GM19193 (cell line): ENCODE data around the gene NLGN1.

Source experiments
- POLR2A ChIP-seq: IDR thresholded peaks from 4 replicates; pipeline ENCODE4 v1.6.1; 2011; ENCODE audit not compliant: insufficient read depth, insufficient read length; ENCODE audit errors: extremely low read depth

NLGN1 gene

DNA sequence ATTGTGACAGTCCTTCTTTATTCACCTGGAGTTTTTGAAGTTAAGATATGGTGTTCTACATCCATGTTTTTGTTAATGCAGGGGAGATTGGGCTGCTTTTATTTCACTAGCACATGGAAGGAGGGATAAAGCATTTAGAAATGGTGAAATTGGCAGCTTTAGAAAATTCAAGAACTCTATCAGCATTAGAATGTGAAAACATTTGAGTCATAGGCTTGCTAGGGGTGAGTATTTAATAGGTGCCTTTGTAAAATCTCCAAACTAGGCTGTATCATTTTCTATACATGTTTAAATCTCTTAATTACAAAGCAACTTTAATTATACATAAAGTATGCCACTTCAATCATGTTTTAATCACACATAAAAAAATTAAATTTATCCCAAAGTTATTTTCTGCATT lies 12.9 kb downstream of the NLGN1 start:
- TF ChIP-seq POLR2A: no peak

DNA sequence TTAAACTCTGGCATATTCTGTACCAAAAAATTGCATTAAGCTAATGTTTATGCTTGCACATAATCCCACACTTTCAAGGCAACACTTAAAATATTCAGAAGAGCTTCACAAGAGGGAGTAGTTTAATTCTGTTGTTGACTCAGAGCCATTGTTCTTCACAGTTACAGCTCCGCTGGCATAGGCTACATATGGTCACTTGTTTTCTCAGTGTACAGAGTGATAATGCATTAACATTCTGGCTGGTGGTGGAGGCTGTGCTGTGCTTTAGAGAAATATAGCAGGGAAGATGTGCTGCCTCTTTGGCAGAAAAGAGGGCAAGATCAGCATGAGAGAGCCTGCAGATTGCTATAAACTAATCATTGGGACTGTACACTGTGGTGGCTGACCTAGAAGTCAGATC lies 13.3 kb downstream of the NLGN1 start:
- no peak for TF ChIP-seq POLR2A

DNA sequence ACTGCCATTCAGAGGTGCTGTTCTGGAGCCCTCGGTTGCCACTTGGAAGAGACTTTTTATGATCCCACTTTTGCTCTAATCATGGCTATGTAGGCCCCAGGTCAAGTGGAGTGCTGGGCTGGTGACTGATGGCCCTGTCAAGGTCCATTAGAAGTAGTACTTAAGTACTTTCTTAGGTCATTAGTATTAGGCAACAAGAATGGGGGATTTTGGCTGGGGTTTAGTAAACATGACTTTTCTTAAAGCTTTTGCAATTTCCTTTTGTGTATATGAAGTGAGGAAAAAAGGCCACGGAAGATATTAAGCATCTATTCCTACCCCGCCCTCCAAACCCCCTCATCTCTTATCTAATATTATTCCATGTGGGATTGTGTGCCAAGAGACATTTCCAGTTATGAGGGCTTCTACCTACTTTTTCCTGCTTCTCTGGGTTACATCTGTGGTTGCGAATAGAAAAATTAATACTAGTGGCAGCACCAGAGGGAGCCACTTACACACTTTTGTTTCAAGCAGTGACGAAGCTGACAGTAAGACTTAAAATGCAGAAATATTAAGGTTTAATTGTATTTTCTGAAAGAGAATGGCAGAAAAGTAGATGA lies 13.9 kb downstream of the NLGN1 start:
- no peak for TF ChIP-seq POLR2A

DNA sequence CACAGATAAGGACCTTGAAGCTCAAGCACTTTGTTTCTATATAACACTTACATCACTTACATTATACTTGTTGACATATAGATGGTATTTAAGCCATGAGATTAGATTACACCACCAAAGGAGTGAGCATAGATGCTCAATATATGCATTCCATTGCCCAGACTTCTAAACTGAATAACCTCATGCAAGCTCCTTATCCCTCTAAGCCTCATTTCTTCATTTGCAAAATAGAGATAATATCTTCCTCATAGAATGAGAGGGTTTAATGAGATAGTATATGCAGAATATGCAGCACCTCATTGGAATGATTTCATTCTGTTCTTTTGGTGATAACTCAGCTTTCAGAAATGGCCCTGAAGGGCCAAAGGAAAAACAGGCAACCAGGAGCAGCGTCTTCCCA lies 18.5 kb downstream of the NLGN1 start:
- no peak for TF ChIP-seq POLR2A

DNA sequence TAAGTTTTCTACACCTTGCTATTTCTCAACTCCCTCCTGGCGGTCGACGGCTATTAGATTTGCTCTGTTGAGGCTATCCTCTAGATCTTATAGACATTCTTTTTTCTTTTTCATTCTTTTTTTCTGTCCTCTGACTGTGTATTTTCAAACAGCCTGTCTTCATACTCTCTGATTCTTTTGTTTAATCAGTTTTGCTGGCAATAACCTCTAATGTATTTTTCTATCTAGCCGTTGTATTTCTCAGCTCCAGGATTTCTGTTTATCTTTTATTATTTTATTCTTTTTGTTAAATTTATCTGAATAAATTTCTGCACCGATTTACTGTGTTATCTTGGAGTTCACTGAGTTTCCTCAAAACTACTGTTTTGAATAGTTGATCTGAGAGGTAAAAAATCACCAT lies 31.5 kb downstream of the NLGN1 start:
- no peak for TF ChIP-seq POLR2A

DNA sequence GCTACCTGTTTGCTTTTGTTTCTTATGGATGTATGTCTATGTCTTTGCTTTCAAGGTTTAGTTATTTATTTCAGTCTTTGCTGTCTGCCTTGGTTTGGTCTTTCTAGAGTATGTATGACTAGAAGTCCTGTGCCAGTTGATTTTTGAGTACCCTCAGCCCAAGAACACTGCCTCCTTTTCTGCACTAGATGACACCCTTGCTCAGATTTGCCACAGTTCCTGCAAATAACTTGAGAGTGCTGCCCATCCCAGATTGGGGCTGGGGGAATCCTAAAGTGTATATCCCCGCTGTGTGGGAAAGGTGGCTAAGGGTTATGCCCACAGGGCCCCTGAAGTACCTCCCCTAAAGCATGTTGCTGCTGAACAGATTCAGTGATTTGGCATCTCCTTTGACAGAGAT lies 32.0 kb downstream of the NLGN1 start:
- no peak for TF ChIP-seq POLR2A

DNA sequence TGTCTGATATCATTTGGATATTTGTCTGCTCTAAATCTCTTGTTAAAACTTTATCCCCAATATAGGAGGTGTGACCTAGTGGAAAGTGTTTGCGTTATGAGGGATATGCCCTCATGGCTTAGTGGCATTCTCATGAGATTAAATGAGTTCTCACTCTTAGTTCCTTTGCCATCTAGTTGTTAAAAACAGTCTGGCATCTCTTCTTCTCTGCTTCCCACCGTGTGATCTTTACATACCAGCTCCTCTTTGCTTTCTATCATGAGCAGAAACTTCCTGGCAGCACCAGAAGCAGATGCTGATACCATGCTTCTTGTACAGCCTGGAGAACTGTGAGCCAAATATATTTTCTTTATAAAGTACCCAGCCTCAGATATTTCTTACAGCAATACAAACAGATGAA lies 33.0 kb downstream of the NLGN1 start:
- no peak for TF ChIP-seq POLR2A

DNA sequence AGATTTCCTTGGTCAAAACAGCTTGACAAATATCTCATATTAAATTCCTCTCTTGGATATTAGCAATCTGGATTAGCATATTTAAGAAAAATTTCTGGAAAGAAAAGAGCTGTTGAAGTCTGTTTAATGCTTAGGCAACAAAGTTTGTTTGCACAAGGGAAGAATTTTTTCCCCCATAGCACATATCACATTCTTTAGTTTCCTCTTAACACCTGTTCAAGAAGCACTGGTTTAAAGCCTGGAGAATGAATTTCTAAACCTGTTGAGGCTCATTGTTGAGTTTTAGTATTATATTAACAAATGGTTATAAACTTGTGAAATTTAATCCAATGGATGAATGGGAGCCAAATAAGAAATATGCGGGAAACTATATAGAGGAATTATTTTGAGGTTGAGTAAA lies 41.5 kb downstream of the NLGN1 start:
- TF ChIP-seq POLR2A: no peak

DNA sequence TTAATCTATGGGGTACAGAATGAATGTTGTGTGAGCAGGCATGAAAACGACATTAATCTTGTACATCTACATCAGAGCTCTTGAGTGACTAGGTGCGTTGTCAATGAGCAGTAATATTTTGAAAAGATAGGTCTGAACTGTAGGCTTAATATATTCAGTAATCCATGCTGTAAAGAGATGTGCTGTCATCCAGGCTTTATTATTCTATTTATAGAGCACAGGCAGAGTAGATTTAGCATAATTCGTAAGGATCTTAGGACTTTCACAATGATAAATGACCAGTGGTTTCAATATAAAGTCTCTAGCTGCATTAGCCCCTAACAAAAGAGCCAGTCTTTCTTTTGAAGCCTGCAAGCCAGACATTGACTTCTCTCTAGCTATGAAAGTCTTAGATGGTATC lies 43.0 kb downstream of the NLGN1 start:
- TF ChIP-seq POLR2A: no peak

DNA sequence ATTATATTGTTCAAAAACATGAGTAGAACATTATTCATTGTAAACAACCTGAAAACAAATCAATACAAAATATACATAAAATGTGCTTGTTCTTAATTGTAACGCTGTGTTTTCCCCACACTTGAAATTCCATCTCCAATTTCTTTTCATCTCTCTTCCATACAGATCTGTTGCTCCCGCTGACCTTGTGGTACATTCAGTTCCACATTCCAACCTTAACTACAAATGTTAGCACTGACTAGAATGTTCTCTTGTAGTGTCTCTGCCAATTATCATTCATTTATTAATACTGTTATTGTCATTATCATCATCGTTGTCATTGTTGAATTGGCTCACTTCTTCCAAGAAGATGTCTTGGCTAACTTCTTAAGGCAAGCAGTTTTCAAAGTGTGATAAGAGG lies 65.7 kb downstream of the NLGN1 start:
- TF ChIP-seq POLR2A: no peak

DNA sequence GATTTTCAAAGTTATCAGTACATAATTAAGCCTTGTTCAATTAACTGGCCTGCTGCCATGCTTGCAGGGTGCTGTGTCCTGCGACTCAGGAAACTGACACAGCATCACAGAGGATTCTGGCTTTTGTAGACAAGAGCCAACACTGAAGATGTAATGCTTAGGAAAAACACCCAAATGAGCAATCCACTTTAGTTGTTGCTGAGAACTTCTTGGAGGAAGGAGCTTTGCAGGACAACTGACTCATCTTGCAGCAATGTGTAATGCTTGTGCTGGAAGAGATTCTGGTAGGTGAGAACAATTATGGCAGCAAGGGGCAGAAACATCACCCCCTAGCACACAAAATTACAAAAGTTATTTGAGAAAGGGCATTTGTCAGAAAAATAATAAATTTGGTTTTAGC lies 67.6 kb downstream of the NLGN1 start:
- no peak for TF ChIP-seq POLR2A

DNA sequence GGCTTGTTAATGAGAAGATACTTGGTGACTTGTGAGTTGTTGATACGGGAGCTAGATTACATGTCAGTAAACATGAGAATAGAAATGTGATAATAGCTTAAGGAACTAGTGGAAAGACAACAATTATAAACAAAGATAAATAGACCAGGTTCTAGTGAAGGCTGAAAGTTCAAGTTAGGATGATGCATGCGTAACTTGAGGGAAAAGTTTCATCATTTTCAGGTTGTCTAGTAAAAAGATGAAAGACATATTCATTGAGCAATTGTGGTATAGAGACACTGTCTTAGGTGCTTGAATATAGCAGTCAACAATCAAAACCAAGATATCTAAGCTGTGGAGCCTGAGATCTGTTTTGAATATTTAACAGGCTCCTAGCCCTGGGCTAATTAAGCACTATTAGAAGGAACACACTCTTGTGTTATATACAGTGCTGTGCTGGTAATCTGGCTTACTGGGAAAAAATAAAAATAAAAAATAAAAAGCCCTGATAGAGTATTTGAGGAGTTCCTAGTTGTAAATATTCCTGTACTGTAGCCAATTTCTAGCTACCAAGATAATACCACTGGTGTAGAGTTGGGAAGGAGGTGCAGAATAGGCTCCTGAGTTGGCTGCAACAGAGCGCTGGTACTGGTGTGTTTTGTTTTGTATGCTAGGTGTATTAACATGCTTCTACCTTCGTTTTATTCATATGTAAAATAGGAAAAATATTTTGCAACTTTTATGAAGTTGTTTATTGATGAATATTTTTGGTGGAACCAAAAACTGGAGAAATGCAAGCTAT lies 68.5 kb downstream of the NLGN1 start:
- TF ChIP-seq POLR2A: no peak

DNA sequence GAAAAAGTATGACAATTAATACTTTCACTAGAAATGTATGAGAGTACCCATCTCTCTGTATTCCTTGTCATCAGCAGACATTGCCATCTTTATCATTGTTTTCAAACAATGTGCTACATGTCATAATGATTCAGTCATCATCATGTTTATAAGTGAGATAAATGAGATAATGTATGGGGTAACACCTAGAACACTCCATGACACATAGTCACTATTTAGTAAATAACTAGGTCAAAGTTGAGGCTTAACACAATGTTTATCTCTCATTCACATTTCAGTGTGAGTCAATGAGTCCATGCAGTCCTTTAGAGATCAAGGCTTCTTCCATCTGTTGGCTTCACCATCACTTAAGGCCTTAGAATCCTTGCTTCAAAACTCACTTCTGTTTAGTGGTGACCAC lies 70.0 kb downstream of the NLGN1 start:
- no peak for TF ChIP-seq POLR2A

DNA sequence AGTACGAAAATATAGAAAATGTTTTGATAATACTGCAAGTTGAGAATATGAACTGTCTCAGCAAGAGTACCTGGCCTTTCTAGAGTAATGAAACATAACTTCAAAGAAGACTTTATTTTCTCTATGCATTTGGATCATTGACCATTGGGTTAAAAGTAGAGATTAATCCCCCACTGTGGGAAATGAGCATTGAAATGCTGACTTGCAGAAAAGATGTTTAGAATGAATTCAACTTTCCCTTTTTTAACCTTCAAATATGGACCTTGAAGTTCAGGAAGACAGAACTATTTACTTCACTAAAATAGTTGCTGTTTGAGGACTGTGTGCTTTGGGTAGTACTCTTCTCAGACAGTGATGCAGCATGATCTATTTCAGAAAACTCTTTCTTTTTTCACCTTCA lies 75.7 kb downstream of the NLGN1 start:
- TF ChIP-seq POLR2A: no peak

DNA sequence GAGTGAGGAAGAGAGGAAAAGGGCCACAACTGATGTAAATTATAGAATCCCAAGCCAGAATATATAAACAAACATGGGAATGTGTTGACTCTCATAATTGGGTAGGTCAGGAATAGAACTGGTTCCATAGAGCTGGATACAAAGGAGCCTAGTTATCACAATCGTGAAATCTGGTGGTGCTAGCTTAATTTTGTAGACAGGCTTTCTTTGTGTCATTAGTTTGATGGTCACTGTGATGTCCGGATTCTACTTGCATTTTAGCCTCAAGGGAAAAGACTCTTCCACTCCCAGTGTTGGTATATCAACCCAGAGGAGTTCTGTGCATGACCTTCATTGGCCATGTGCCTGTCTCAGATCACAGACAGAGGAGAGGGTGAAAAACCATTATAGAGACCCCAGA lies 81.8 kb downstream of the NLGN1 start:
- TF ChIP-seq POLR2A: no peak

DNA sequence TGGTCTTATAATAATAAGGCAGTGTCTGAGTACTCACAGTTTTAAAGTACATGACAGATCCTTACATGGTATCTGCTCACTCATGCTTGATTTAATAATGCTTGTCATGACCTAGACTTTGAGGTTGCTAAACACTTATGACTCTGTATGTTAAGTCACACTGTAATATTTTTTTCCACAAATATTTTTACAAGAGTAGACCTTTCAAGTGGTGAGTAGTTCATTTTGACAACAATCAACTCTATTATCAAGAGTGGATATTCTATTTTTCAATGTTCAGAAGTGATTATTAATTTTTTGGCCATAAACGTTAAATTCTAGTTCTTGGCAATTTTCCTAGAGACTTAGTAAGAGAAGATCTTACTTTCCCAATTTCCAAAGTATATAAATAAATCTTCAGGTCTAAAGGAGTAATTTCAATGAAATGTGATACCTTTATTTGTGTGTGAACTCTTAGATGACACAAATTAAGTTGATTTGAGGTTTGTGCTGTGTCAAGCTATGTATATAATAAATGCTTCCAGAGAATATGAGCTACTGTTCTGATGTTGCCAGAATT lies 104.5 kb downstream of the NLGN1 start:
- TF ChIP-seq POLR2A: no peak
